HEK293 (cell line): Measurements from ENCODE around the gene PFDN1.

Experiments used
- CTCF ChIA-PET: fragments of 350-600 bp; formaldehyde crosslinking; extraction: SDS; loops from one replicate; lab custom pipeline; 2021; ENCODE audit warnings: antibody characterized with exemption; lab: Yijun Ruan, JAX
- POLR2A ChIA-PET: fragments of 300-600 bp; formaldehyde crosslinking; extraction: SDS; loops from one replicate; lab custom pipeline; 2020; ENCODE audit warnings: antibody characterized with exemption, inconsistent platforms; lab: Yijun Ruan, JAX
- H3K27ac ChIP-seq: fragments of 200-500 bp; sonication (Bioruptor generic); 2 replicates; pipeline ENCODE4 v1.5.1; 2014; ENCODE audit warnings: low read depth, low read length, control low read depth, inconsistent platforms; ENCODE audit errors: extremely low read depth
- H3K36me3 ChIP-seq, 2 experiments: fragments of 200-500 bp in 1 of 2; sonication (Bioruptor generic) in 1 of 2; 1 replicate in 1 of 2; 2 replicates in 1 of 2; pipeline ENCODE4 v1.5.1; 2014 to 2017; ENCODE audit warnings: inconsistent platforms in 2 of 2, low read length in 2 of 2; ENCODE audit not compliant: control insufficient read depth in 2 of 2, insufficient read depth in 1 of 2
- H3K4me1 ChIP-seq: fragments of 200-500 bp; sonication (Bioruptor generic); 2 replicates; pipeline ENCODE4 v1.5.1; 2014; ENCODE audit warnings: mild to moderate bottlenecking, low read length, inconsistent platforms; ENCODE audit not compliant: control insufficient read depth, insufficient read depth
- H3K4me3 ChIP-seq: 2 replicates; pipeline ENCODE4 v1.5.1; 2011; ENCODE audit warnings: low read depth, mild to moderate bottlenecking, control low read depth, low read length, moderate library complexity
- H3K9me3 ChIP-seq: fragments of 200-500 bp; sonication (Bioruptor generic); 2 replicates; pipeline ENCODE4 v1.5.1; 2014; ENCODE audit warnings: low read depth, low read length, inconsistent platforms; ENCODE audit not compliant: control insufficient read depth, insufficient read depth
- HOXC10 ChIP-seq: sonication (generic); formaldehyde crosslinking; IDR thresholded peaks from 2 replicates; pipeline ENCODE4 v1.8.1; 2023; ENCODE audit warnings: mild to moderate bottlenecking, missing genetic modification reagents
- PRDM1 ChIP-seq: fragments of 450-650 bp; formaldehyde crosslinking; IDR thresholded peaks from 2 replicates; pipeline ENCODE4; 2016; ENCODE audit warnings: missing biosample characterization, missing genetic modification characterization
- PRDM10 ChIP-seq: fragments of 450-650 bp; formaldehyde crosslinking; IDR thresholded peaks from 2 replicates; pipeline ENCODE4 v1.5.1; 2016; ENCODE audit warnings: missing biosample characterization, missing genetic modification characterization
- SP7 ChIP-seq: fragments of 450-650 bp; formaldehyde crosslinking; IDR thresholded peaks from 2 replicates; pipeline ENCODE4 v1.5.1; 2016; ENCODE audit warnings: missing biosample characterization, missing genetic modification characterization
- ZBTB17 ChIP-seq: fragments of 450-650 bp; formaldehyde crosslinking; IDR thresholded peaks from 2 replicates; pipeline ENCODE4 v1.5.1; 2016; ENCODE audit warnings: missing biosample characterization, missing genetic modification characterization
- ZBTB8A ChIP-seq: fragments of 450-650 bp; formaldehyde crosslinking; IDR thresholded peaks from 2 replicates; pipeline ENCODE4 v1.5.1; 2016; ENCODE audit warnings: missing biosample characterization, missing genetic modification characterization
- ZNF132 ChIP-seq: fragments of 450-650 bp; formaldehyde crosslinking; IDR thresholded peaks from 2 replicates; pipeline ENCODE4 v1.5.1; 2017; ENCODE audit warnings: missing biosample characterization, missing genetic modification characterization, borderline replicate concordance
- ZNF223 ChIP-seq: fragments of 450-650 bp; formaldehyde crosslinking; IDR thresholded peaks from 2 replicates; pipeline ENCODE4 v1.5.1; 2016; ENCODE audit warnings: missing biosample characterization, missing genetic modification characterization
- ZNF23 ChIP-seq: fragments of 450-650 bp; formaldehyde crosslinking; IDR thresholded peaks from 2 replicates; pipeline ENCODE4 v1.5.1; 2016; ENCODE audit warnings: missing biosample characterization, missing genetic modification characterization, borderline replicate concordance
- ZNF24 ChIP-seq: fragments of 450-650 bp; formaldehyde crosslinking; IDR thresholded peaks from 2 replicates; pipeline ENCODE4 v1.5.1; 2016; ENCODE audit warnings: missing biosample characterization, missing genetic modification characterization
- ZNF280D ChIP-seq: fragments of 450-650 bp; formaldehyde crosslinking; IDR thresholded peaks from 2 replicates; pipeline ENCODE4 v1.5.1; 2016; ENCODE audit warnings: missing biosample characterization, missing genetic modification characterization
- ZNF366 ChIP-seq: fragments of 450-650 bp; formaldehyde crosslinking; conservative IDR thresholded peaks from 2 replicates; pipeline ENCODE4 v1.5.1; 2016; ENCODE audit warnings: missing biosample characterization, missing genetic modification characterization
- ZNF394 ChIP-seq: fragments of 450-650 bp; formaldehyde crosslinking; IDR thresholded peaks from 2 replicates; pipeline ENCODE4 v1.5.1; 2016; ENCODE audit warnings: missing biosample characterization, missing genetic modification characterization, mild to moderate bottlenecking, moderate library complexity, borderline replicate concordance
- ZNF423 ChIP-seq: fragments of 450-650 bp; formaldehyde crosslinking; IDR thresholded peaks from 2 replicates; pipeline ENCODE4 v1.5.1; 2016; ENCODE audit warnings: missing biosample characterization, missing genetic modification characterization
- ZNF426 ChIP-seq: fragments of 450-650 bp; formaldehyde crosslinking; IDR thresholded peaks from 2 replicates; pipeline ENCODE4 v1.5.1; 2017; ENCODE audit warnings: missing biosample characterization, missing genetic modification characterization, mild to moderate bottlenecking, inconsistent platforms, moderate library complexity
- ZNF548 ChIP-seq: fragments of 450-650 bp; formaldehyde crosslinking; IDR thresholded peaks from 2 replicates; pipeline ENCODE4 v1.5.1; 2016; ENCODE audit warnings: missing biosample characterization, missing genetic modification characterization
- ZNF623 ChIP-seq: fragments of 450-650 bp; formaldehyde crosslinking; IDR thresholded peaks from 2 replicates; pipeline ENCODE4 v1.5.1; 2016; ENCODE audit warnings: missing biosample characterization, missing genetic modification characterization
- ZNF660 ChIP-seq: fragments of 450-650 bp; IDR thresholded peaks from 2 replicates; pipeline ENCODE4 v1.5.1; 2018; ENCODE audit warnings: missing biosample characterization, mild to moderate bottlenecking, missing genetic modification characterization
- ZNF670 ChIP-seq: fragments of 450-650 bp; formaldehyde crosslinking; IDR thresholded peaks from 2 replicates; pipeline ENCODE4 v1.5.1; 2016; ENCODE audit warnings: missing biosample characterization, missing genetic modification characterization, low read depth
- ZNF701 ChIP-seq: fragments of 450-650 bp; formaldehyde crosslinking; IDR thresholded peaks from 2 replicates; pipeline ENCODE4 v1.5.1; 2016; ENCODE audit warnings: missing biosample characterization, missing genetic modification characterization
- ZNF76 ChIP-seq: fragments of 450-650 bp; formaldehyde crosslinking; IDR thresholded peaks from 2 replicates; pipeline ENCODE4; 2016; ENCODE audit warnings: low read depth, missing biosample characterization, missing genetic modification characterization, borderline replicate concordance
- ZXDB ChIP-seq: fragments of 450-650 bp; formaldehyde crosslinking; IDR thresholded peaks from 2 replicates; pipeline ENCODE4 v1.5.1; 2016; ENCODE audit warnings: missing biosample characterization, missing genetic modification characterization
- TF ChIP-seq, protein P1 (sequence below): fragments of 450-650 bp; formaldehyde crosslinking; IDR thresholded peaks from 2 replicates; pipeline ENCODE4 v1.5.1; 2016; ENCODE audit warnings: missing biosample characterization, missing genetic modification characterization

PFDN1 gene

DNA sequence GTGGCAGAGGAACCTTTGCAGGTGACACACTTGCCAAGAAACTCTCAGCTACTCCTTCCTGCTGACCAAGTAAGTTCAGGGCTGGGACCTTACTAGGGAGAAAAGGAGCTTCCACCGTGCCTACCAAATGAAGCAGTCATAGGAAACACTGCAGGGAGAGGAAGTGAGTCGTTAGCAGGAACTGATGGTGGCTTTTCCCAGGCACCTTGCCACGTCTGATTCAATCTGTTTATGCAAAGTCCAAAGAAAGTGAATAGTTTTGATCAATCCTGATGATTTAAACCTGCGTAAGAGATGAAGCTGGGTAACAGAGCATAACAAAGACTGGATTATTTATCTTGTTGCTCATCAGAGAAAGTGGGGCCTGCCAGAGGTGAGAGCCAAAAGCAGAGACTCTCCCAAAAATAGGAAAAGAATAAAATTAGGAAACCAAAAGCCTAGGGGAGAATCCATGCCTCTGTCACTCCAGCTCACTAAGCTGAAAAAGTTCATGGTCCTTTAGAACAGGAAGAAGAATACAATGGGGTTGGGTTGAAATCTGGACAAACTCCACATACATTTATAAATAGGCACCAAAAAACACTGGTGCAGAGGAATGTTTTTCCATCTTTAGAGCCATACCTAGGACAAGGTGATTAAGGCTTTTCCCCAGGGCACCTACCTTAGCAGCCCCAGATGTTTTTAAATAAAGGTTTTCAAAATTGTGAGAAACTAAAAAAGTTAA lies 9.3 kb upstream of the PFDN1 start:
- no peak overlapping the region for H3K27ac ChIP-seq
- CTCF ChIA-PET: interaction anchor here (0.6 to 2.2 kb wide), 6 partner anchors 11 to 107 kb away, joined by 3 to 7 read pairs (median 4); partner anchors contain the start of gene HBEGF
- H3K9me3 ChIP-seq: no peaks in the 10 kb centered on the region

GRCh38 chr5:140311011-140311467 lies 8.1 kb upstream of the PFDN1 start:
- TF ChIP-seq PRDM1 (tag by site-specific recombination): 0 out of 2 replicates have a peak, but pooled peaks have one; percentile 21
- TF ChIP-seq ZNF366: 0 out of 2 replicates have a peak, but pooled peaks have one; percentile 13
- TF ChIP-seq, protein P1, sequence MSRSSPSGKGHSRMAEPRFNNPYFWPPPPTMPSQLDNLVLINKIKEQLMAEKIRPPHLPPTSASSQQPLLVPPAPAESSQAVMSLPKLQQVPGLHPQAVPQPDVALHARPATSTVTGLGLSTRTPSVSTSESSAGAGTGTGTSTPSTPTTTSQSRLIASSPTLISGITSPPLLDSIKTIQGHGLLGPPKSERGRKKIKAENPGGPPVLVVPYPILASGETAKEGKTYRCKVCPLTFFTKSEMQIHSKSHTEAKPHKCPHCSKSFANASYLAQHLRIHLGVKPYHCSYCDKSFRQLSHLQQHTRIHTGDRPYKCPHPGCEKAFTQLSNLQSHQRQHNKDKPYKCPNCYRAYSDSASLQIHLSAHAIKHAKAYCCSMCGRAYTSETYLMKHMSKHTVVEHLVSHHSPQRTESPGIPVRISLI: 0 out of 2 replicates have a peak, but pooled peaks have one; percentile 29
- no peak for TF ChIP-seq SP7 (tag by site-specific recombination)
- peak; percentile 41; the same call in 1 of the 2 replicates for TF ChIP-seq PRDM10 (tag by site-specific recombination)
- TF ChIP-seq ZBTB17 (tag by site-specific recombination): peak; percentile 30; the same call in 1 of the 2 replicates
- peak; percentile 21; the same call in 1 of the 2 replicates for TF ChIP-seq ZNF660 (tag by site-specific recombination)
- TF ChIP-seq ZNF548 (tag by site-specific recombination): no peak
- no peaks in the 10 kb centered on the region for H3K4me1 ChIP-seq
- H3K4me3 ChIP-seq: no peak overlapping the region
- H3K36me3 ChIP-seq: no peaks in the 10 kb centered on the region
- H3K27ac ChIP-seq: no peak overlapping the region
- CTCF ChIA-PET: interaction anchor here (0.8 to 4.3 kb wide), 7 partner anchors 34 to 108 kb away, joined by 3 to 20 read pairs (median 4); partner anchors contain the start of gene HBEGF
- POLR2A ChIA-PET: interaction anchor here (1.0 to 2.1 kb wide), 3 partner anchors 8 to 35 kb away, joined by 3 to 9 read pairs (median 8); partner anchors contain the start of genes HBEGF and PFDN1
- no peaks in the 10 kb centered on the region for H3K9me3 ChIP-seq

More for the DNA sequence above, 9.3 kb upstream of the PFDN1 start:
- POLR2A ChIA-PET: interaction anchor here (1.0 to 2.1 kb wide), 2 partner anchors 9 to 34 kb away, joined by 5 to 9 read pairs; partner anchors contain the start of genes HBEGF and PFDN1
- no peaks in the 10 kb centered on the region for H3K36me3 ChIP-seq
- TF ChIP-seq ZXDB (tag by site-specific recombination) (no peak), ZNF423 (tag by site-specific recombination) (no peak), ZNF394 (peak; percentile 86)
- no peak overlapping the region for H3K4me3 ChIP-seq
- H3K4me1 ChIP-seq: no peaks in the 10 kb centered on the region

GRCh38 chr5:140310434-140310833 lies 7.5 kb upstream of the PFDN1 start:
- CTCF ChIA-PET: interaction anchor here (1.1 to 4.3 kb wide), 7 partner anchors 35 to 71 kb away, joined by 3 to 20 read pairs (median 5); no protein-coding TSS in a partner anchor
- Histone ChIP-seq H3K4me1 (no peaks in the 10 kb centered on the region), H3K36me3 (no peaks in the 10 kb centered on the region), H3K9me3 (no peaks in the 10 kb centered on the region), H3K27ac (no peak overlapping the region), H3K4me3 (no peak overlapping the region)
- POLR2A ChIA-PET: interaction anchor here (1.0 to 2.1 kb wide), 3 partner anchors 7 to 36 kb away, joined by 3 to 9 read pairs (median 8); partner anchors contain the start of genes HBEGF and PFDN1
- no peak for TF ChIP-seq ZNF701
- TF ChIP-seq ZNF280D (tag by site-specific recombination): no peak
- TF ChIP-seq ZNF132 (tag by site-specific recombination): no peak
- no peak for TF ChIP-seq ZNF24
- TF ChIP-seq ZNF76 (tag by site-specific recombination): no peak
- no peak for TF ChIP-seq ZNF623 (tag by site-specific recombination)
- TF ChIP-seq ZBTB8A: no peak
- no peak for TF ChIP-seq ZNF426
- TF ChIP-seq ZNF423 (tag by site-specific recombination): no peak
- TF ChIP-seq ZNF223 (tag by site-specific recombination): no peak
- TF ChIP-seq HOXC10 (CRISPR knock-in tag): no peak
- no peak for TF ChIP-seq ZNF670
- no peak for TF ChIP-seq ZNF23 (tag by site-specific recombination)
